ENCODE results near the gene MSLN.

GRCh38 chr16:729768-730665, 30.5 kb upstream of the MSLN start:
- TF ChIP-seq, protein P1, sequence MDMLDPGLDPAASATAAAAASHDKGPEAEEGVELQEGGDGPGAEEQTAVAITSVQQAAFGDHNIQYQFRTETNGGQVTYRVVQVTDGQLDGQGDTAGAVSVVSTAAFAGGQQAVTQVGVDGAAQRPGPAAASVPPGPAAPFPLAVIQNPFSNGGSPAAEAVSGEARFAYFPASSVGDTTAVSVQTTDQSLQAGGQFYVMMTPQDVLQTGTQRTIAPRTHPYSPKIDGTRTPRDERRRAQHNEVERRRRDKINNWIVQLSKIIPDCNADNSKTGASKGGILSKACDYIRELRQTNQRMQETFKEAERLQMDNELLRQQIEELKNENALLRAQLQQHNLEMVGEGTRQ (IDR thresholded peaks at IDR 0.05) = no peak
- TF ChIP-seq CEBPB (IDR thresholded peaks at IDR 0.05) (no peak), EP300 (IDR thresholded peaks at IDR 0.05) (no peak)
